Gastrocnemius medialis (tissue), 4 donors: ENCODE results near the gene TANC1.

Experiments
- CTCF ChIP-seq, 5 experiments: fragments of 450-650 bp in 3 of 5; fragments of 200-600 bp in 2 of 5; sonication (generic) in 2 of 5; IDR thresholded peaks in 4 of 5; conservative IDR thresholded peaks in 1 of 5; 1 replicate in 4 of 5; 2 replicates in 1 of 5; pipeline ENCODE4 v1.5.1; 2016 to 2019; ENCODE audit warnings: antibody characterized with exemption in 5 of 5, mild to moderate bottlenecking in 3 of 5, moderate library complexity in 3 of 5
- POLR2A ChIP-seq, 2 donors: fragments of 450-650 bp; IDR thresholded peaks; one replicate each; pipeline ENCODE4 v1.6.1; 2017; ENCODE audit warnings: antibody characterized with exemption in 2 of 2, mild to moderate bottlenecking in 2 of 2, moderate library complexity in 2 of 2

- TF ChIP-seq CTCF (IDR thresholded peaks at IDR 0.05 in 4 of 5, conservative IDR thresholded peaks at IDR 0.05 in 1 of 5) (no peak), POLR2A (IDR thresholded peaks at IDR 0.05) (no peak)
Observed at GRCh38 chr2:159137511-159138241, 169.2 kb downstream of the TANC1 start.
